Skeletal muscle satellite cell (primary cell): Measurements from ENCODE around the gene CHIC2.
A peak's percentile ranks its signal among the peaks of the same experiment; 100 is the strongest.
"Not testable (repeated sequence)": the region's sequence is repeated elsewhere in the genome, so short reads cannot be mapped to it uniquely, and the experiment has no call there.

Experiments
- H3K27me3 ChIP-seq: 2 replicates; pipeline ENCODE4 v1.7.0; 2013; ENCODE audit warnings: low read length; ENCODE audit not compliant: control insufficient read depth, insufficient read depth
- H3K36me3 ChIP-seq: 2 replicates; pipeline ENCODE4 v1.7.0; 2013; ENCODE audit warnings: mild to moderate bottlenecking, control low read depth, low read length; ENCODE audit not compliant: insufficient read depth
- H3K4me1 ChIP-seq: 2 replicates; pipeline ENCODE4 v1.7.0; 2013; ENCODE audit warnings: low read length; ENCODE audit not compliant: control insufficient read depth, insufficient read depth
- H3K4me2 ChIP-seq: 2 replicates; pipeline ENCODE4 v1.7.0; 2013; ENCODE audit warnings: mild to moderate bottlenecking, low read length
- H3K4me3 ChIP-seq: 2 replicates; pipeline ENCODE4 v1.7.0; 2013; ENCODE audit warnings: low read length
- H3K9ac ChIP-seq: 2 replicates; pipeline ENCODE4 v1.7.0; 2013; ENCODE audit warnings: mild to moderate bottlenecking, low read depth, low read length, moderate library complexity
- H3K9me3 ChIP-seq: replicated peaks from 2 replicates; pipeline ENCODE4 v1.7.0; 2013; ENCODE audit warnings: mild to moderate bottlenecking, control low read depth, low read length

The CHIC2 gene

GRCh38 chr4:54054501-54054900, 9.9 kb downstream of the CHIC2 start:
- no peak overlapping the region for H3K4me3 ChIP-seq
- peaks cover 6% of the 10 kb centered on the region for H3K36me3 ChIP-seq
- H3K4me1 ChIP-seq, result peaks cover 31% of the 10 kb centered on the region
- no peak overlapping the region for H3K9ac ChIP-seq
- H3K4me2 ChIP-seq, result no peak overlapping the region
- no peaks in the 10 kb centered on the region for H3K9me3 ChIP-seq
- no peaks in the 10 kb centered on the region for H3K27me3 ChIP-seq

DNA sequence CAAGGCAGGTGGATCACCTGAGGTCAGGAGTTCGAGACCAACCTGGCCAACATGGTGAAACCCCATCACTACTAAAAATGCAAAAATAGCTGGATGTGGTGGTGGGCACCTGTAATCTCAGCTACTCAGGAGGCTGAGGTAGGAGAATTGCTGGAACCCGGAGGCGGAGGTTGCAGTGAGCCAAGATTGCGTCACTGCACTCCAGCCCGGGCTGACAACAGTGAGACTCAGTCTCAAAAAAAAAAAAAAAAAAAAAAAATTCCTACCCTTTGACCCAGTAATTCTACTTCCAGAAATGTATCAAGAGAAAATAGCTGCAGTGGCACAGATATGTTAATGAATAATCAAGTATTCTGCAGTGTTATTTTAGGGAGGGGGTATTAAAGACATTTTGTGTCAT, 11.1 kb downstream of the CHIC2 start:
- not testable (repeated sequence) for H3K9me3 ChIP-seq, H3K9ac ChIP-seq, H3K4me2 ChIP-seq, H3K27me3 ChIP-seq, H3K4me3 ChIP-seq
- peaks cover 10% of the 10 kb centered on the region for H3K36me3 ChIP-seq
- H3K4me1 ChIP-seq, result peaks cover 39% of the 10 kb centered on the region

GRCh38 chr4:54050214-54050904, 14.0 kb downstream of the CHIC2 start:
- Histone ChIP-seq H3K9me3 (no peaks in the 10 kb centered on the region), H3K4me1 (peaks cover 25% of the 10 kb centered on the region), H3K27me3 (no peaks in the 10 kb centered on the region), H3K4me3 (no peak overlapping the region), H3K36me3 (peaks cover 13% of the 10 kb centered on the region), H3K4me2 (peak overlapping the region; percentile 21), H3K9ac (no peak overlapping the region)

GRCh38 chr4:54043630-54044029, 20.8 kb downstream of the CHIC2 start:
- not testable (repeated sequence) for H3K4me1 ChIP-seq, H3K9me3 ChIP-seq, H3K27me3 ChIP-seq, H3K4me2 ChIP-seq, H3K9ac ChIP-seq, H3K4me3 ChIP-seq
- H3K36me3 ChIP-seq, result peaks cover 19% of the 10 kb centered on the region

DNA sequence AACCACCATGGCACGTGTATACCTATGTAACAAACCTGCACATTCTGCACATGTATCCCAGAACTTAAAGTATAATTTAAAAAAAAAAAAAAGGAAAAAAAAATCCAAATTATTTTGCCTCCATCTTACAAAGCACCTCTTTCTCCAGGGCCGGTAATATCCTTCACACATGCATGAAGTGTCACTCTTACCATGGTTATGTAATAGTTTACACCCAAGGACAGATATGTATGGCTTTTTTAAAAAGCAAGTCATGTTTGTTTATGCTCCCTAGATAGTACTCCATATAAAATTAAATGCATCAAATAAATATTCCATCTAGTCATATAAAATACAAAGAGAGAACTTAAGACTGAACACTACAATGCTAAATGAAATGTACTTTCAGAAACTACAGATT, 22.5 kb downstream of the CHIC2 start:
- Histone ChIP-seq H3K36me3 (peaks cover 21% of the 10 kb centered on the region), H3K9me3 (no peaks in the 10 kb centered on the region), H3K27me3 (no peaks in the 10 kb centered on the region), H3K4me1 (peaks cover 15% of the 10 kb centered on the region), H3K9ac (no peak overlapping the region), H3K4me3 (no peak overlapping the region), H3K4me2 (no peak overlapping the region)

DNA sequence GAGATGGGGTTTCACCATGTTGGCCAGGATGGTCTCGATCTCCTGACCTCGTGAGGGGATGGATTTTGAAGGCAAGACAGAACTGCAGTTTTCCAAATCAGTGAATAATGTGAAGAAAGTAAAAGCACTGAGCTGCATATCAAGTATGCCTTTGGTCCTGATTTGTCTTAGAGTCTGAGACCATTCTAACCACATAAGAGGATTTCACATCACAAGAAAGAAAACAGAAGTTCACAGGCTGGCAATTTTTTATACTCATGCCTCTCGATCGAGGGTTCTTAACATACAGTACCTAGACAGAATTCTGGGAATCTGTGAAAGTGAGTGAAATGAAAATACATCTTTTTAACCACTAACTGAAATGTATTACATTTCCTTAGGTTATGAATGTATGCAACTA, 23.3 kb downstream of the CHIC2 start:
- H3K4me1 ChIP-seq, result peaks cover 16% of the 10 kb centered on the region
- H3K4me2 ChIP-seq, result no peak overlapping the region
- H3K9me3 ChIP-seq, result no peaks in the 10 kb centered on the region
- no peak overlapping the region for H3K9ac ChIP-seq
- no peak overlapping the region for H3K4me3 ChIP-seq
- H3K36me3 ChIP-seq, result peaks cover 26% of the 10 kb centered on the region
- no peaks in the 10 kb centered on the region for H3K27me3 ChIP-seq

DNA sequence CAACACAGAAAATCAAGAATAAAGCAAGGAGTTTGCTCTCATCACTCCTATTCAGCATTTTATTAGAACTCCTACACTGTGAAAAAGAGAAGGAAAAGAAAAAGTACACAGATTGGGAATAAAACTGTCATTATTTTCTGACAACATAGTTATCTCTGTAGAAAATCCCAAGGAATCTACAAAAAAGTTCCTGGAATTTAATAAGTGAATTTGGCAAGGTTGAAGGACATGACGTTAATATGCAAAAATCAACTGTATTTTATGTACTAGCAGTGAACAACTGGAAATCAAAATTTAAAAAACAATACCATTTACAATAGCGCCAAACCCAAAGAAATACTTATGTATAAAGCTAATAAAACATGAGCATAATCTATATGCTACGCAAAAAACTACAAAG, 26.3 kb downstream of the CHIC2 start:
- peaks cover 16% of the 10 kb centered on the region for H3K4me1 ChIP-seq
- peaks cover 39% of the 10 kb centered on the region for H3K36me3 ChIP-seq
- no peaks in the 10 kb centered on the region for H3K27me3 ChIP-seq

DNA sequence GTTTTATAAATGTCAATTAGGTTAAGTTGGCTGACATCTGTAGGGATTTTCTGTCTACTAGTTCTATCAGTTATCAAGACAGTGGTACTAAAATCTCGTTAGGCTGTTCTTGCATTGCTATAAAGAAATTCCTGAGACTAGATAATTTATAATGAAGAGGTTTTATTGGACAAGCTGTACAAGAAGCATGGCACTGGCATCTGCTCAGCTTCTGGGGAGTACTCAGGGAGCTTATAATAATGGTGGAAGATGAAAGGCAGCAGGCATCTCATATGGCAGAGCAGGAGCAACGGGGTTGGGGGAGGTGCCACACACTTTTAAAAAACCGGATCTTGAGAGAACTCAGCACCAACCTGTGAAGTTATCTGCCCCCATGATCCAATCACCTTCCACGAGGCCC, 28.2 kb downstream of the CHIC2 start:
- Histone ChIP-seq H3K9ac (no peak overlapping the region), H3K27me3 (no peaks in the 10 kb centered on the region), H3K4me2 (no peak overlapping the region), H3K4me1 (peaks cover 20% of the 10 kb centered on the region), H3K36me3 (peaks cover 39% of the 10 kb centered on the region), H3K4me3 (no peak overlapping the region), H3K9me3 (no peaks in the 10 kb centered on the region)

More for the DNA sequence above, 26.3 kb downstream of the CHIC2 start:
- Histone ChIP-seq H3K4me3 (no peak overlapping the region), H3K9me3 (no peaks in the 10 kb centered on the region), H3K4me2 (peak overlapping the region; percentile 54), H3K9ac (no peak overlapping the region)

DNA sequence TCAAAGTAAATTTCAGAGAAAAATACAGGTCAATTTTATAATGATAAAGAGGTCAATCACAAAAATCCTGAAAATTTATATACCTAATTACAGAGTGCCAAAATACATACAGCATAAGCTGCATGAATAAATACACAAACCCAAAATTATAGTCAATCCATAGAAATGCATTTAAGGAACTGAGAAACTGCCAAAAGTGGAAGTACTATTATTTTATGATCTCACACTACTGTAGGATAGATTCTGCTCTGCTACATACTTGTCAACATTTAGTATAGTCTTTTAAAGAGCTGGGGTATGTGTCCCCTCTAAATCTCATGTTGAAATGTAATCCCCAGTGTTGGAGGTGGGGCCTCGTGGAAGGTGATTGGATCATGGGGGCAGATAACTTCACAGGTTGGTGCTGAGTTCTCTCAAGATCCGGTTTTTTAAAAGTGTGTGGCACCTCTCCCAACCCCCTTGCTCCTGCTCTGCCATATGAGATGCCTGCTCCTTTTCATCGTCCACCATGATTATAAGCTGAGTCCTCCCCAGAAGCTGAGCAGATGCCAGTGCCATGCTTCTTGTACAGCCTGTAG, 31.8 kb downstream of the CHIC2 start:
- peaks cover 22% of the 10 kb centered on the region for H3K36me3 ChIP-seq
- H3K4me3 ChIP-seq, result no peak overlapping the region
- peaks cover 15% of the 10 kb centered on the region for H3K4me1 ChIP-seq
- no peak overlapping the region for H3K4me2 ChIP-seq
- no peak overlapping the region for H3K9ac ChIP-seq
- no peaks in the 10 kb centered on the region for H3K9me3 ChIP-seq
- no peaks in the 10 kb centered on the region for H3K27me3 ChIP-seq

DNA sequence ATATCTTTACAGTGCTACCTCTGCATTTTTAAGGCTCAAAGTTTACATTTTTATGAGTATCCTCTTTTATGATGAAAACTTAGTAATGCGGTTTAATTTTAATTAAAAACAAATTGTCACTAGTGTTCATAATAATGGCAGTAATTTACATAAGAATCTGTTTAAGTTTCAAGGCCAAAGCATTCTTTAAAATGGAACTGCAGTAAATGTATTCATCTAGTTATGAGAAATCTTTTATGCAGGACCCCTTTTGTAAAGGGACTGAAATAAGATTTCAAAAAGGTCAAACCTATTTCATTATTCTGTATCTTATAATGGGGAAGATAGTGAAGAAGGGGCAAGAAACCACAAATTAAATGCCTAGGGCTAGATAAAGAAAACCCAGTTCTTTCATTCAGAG, 37.1 kb downstream of the CHIC2 start:
- Histone ChIP-seq H3K36me3 (no peaks in the 10 kb centered on the region), H3K27me3 (no peaks in the 10 kb centered on the region), H3K9me3 (no peaks in the 10 kb centered on the region), H3K4me3 (no peak overlapping the region), H3K9ac (no peak overlapping the region), H3K4me2 (no peak overlapping the region), H3K4me1 (peaks cover 7% of the 10 kb centered on the region)

- no peak overlapping the region for H3K4me2 ChIP-seq
- H3K4me1 ChIP-seq, result no peaks in the 10 kb centered on the region
- no peaks in the 10 kb centered on the region for H3K27me3 ChIP-seq
- no peak overlapping the region for H3K4me3 ChIP-seq
- H3K9me3 ChIP-seq, result no peaks in the 10 kb centered on the region
- H3K36me3 ChIP-seq, result no peaks in the 10 kb centered on the region
- no peak overlapping the region for H3K9ac ChIP-seq
Measured at GRCh38 chr4:54025582-54025981, 38.8 kb downstream of the CHIC2 start.

DNA sequence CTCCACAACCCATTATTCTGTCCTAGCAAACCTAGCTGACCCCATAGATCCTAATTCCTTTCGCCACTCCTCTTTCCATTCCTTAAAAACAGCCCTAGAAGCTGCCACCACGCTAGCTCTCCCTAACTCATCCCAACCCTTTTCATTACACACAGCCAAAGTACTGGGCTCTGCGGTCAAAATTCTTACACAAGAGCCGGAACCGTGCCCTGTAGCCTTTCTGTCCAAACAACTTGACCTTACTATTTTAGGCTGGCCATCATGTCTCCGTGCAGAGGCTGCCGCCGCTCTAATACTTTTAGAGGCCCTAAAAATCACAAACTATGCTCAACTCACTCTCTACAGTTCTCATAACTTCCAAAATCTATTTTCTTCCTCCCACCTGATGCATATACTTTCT, 41.4 kb downstream of the CHIC2 start:
- not testable (repeated sequence) for H3K4me3 ChIP-seq, H3K9me3 ChIP-seq, H3K9ac ChIP-seq, H3K4me2 ChIP-seq, H3K36me3 ChIP-seq, H3K4me1 ChIP-seq, H3K27me3 ChIP-seq
